HFF-Myc (cell line): ENCODE measurements around the gene BRPF1.

ENCODE experiments used
- DNase-seq: peaks from one replicate; pipeline ENCODE4 v3.0.0-alpha.2; 2011; ENCODE audit warnings: low read depth; ENCODE audit errors: extremely low read depth
- H3K4me3 ChIP-seq: replicated peaks from 2 replicates; pipeline ENCODE4 v1.5.1; 2011; ENCODE audit warnings: low read depth, mild to moderate bottlenecking, control low read depth, low read length
- CTCF ChIP-seq: IDR thresholded peaks from 2 replicates; pipeline ENCODE4 v1.5.1; 2012; ENCODE audit warnings: mild to moderate bottlenecking, low read depth, low read length, control low read depth; ENCODE audit errors: missing control alignments

Gene BRPF1

GRCh38 chr3:9791790-9792404 is 60.4 kb downstream of the BRPF1 start:
- peak overlapping the region; percentile 81 for H3K4me3 ChIP-seq
- no peak for DNase-seq
- no peak for TF ChIP-seq CTCF

DNA sequence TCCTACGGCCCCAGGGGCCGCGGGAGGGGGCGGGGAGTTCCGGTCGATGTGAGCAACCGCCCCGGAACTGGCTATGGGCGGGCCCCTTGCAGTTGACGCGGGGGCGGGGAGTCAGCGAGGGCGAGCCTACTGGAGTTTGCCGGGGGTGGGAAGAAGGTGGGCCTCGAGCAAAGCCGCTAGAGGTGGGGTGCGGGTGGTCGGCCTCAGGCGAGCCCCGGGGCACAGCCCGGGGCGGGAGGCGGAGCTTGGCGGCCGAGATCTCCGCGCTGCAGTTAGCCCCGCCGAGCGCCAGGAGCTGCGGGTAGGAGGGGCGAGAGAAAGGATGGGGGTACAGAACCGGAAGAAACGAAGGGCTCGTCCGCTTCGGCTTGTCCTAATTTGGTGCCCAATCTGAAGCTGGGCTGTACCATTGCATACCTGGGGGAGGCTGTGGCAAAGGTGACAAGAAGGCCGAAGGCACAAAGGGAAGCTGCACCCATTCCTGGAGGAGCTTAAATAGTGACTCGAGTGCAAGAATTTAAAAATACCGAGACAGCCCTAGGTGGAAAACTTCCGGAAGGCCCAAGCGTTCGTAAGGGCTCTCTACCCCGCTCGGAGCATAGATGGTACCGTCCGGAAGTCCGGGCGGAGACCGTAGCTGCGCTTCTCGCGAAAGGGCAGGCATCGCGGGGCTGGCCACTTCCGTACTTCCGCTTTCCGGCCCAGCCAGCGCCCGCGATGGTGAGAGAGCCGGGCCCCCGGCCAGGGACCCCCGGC is 61.0 kb downstream of the BRPF1 start, which contains the start of the genes ARPC4 and TADA3:
Gene ARPC4 (plus strand): TSS at position 678 of the 756 bp plus-strand sequence. CDS start 40 bp downstream, at position 718.
Gene TADA3 (minus strand): TSS at position 69 of the 756 bp plus-strand sequence. CDS start 1,007 bp downstream, outside the sequence.
- peak within 1 kb of the TSS; percentile 81 for H3K4me3 ChIP-seq
- DNase-seq: peak; percentile 91
- no peak for TF ChIP-seq CTCF

DNA sequence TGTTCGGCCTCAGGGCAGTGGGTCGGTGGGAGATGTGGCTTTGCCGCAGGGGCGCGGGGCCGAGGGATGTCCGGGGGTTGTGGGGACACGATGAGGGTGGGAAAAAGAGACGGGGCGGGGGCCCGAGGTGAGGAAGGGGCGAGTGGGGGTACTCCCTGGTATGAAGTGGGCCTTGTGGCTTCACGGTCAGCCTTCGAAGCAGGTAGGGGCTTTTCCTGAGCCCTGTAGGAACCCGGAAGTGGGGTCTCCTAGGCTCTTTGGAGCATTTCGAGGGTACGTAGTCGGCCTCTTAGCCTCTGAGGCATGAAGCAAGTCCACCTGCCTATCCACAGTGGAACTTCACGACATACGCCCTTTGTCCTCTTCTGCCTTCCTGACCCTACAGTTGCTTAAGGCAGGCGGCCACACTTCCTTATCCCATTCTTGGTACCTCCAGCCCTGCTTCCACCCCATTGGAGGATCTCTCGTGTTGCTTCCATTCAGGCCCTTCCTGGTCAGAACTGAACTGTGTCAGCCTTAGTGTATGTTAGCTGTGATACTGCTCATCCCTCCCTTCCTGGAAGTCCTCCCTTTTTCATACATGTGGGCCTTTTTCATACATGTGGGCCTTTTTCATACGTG is 61.7 kb downstream of the BRPF1 start:
- H3K4me3 ChIP-seq: peak overlapping the region; percentile 81
- no peak for DNase-seq
- no peak for TF ChIP-seq CTCF

GRCh38 chr3:9794400-9794799 is 62.9 kb downstream of the BRPF1 start:
- no peak for TF ChIP-seq CTCF
- peak overlapping the region; percentile 81 for H3K4me3 ChIP-seq
- no peak for DNase-seq

DNA sequence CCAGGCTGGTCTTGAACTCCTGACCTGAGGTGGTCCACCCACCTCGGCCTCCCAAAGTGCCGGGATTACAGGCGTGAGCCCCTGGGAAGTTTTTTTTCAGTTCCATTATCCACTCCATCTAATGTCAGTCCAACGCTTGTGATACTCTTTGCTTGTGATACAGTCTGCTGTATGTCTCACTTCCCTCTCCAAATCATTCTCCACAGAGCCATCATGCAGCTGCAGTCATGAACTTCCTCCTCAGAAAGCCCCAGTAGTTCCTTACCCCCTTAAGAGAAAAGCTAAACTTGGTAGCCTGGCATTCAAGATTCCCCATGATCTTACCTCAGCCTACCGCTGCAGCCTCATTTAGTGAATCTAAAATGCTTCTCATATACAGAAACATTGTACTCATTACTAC is 63.7 kb downstream of the BRPF1 start:
- DNase-seq: no peak
- H3K4me3 ChIP-seq: no peak overlapping the region
- TF ChIP-seq CTCF: no peak

- no peak for TF ChIP-seq CTCF
- no peak for DNase-seq
- no peak overlapping the region for H3K4me3 ChIP-seq
Observed at GRCh38 chr3:9797196-9797945, 65.8 kb downstream of the BRPF1 start.
